Measurements from ENCODE around the gene RELN.

RELN gene

DNA sequence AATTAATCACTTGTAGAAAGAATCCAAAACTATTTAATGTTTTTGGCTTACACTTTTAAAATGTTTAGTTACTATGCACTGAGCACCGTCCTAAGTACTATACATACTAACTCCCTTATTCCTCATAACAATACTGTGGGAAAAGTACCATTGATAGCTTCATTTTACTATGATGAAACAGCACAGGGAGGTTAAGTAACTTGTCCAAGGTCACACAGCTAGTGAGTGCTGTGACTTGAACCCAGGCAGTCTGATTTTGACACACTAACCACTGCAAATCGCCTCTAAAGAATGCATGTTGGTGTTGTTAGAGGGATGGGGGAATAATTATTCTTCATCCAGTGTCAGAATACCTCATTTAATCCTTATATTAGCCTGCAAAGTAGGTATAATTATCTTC lies 1.9 kb upstream of the RELN start:
- no peak overlapping the region for H3K27ac ChIP-seq
- TF ChIP-seq ZFX (IDR thresholded peaks at IDR 0.05; ENCODE audit: borderline replicate concordance) = no peak
- TF ChIP-seq, protein P1, sequence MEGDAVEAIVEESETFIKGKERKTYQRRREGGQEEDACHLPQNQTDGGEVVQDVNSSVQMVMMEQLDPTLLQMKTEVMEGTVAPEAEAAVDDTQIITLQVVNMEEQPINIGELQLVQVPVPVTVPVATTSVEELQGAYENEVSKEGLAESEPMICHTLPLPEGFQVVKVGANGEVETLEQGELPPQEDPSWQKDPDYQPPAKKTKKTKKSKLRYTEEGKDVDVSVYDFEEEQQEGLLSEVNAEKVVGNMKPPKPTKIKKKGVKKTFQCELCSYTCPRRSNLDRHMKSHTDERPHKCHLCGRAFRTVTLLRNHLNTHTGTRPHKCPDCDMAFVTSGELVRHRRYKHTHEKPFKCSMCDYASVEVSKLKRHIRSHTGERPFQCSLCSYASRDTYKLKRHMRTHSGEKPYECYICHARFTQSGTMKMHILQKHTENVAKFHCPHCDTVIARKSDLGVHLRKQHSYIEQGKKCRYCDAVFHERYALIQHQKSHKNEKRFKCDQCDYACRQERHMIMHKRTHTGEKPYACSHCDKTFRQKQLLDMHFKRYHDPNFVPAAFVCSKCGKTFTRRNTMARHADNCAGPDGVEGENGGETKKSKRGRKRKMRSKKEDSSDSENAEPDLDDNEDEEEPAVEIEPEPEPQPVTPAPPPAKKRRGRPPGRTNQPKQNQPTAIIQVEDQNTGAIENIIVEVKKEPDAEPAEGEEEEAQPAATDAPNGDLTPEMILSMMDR (IDR thresholded peaks at IDR 0.05) = no peak

DNA sequence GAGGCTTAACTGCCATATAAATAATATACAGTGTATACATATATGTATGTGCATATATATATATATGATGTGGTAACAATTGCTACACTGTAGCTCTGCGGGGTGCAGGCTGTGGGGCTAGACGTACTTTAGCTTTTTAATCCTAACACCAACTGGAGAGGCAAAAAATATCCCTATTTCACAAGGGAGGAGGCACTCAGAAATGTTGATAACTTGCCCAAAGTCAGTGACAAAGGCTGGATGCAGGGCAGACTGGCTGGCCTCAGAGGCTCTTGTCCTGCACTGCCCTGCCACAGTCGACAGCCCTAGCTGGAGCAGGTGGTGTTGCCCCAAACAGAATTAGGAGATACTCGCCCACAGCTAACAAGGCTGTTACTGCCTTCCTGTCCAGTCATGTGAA lies 1.5 kb upstream of the RELN start:
- no peak for TF ChIP-seq ZFX (IDR thresholded peaks at IDR 0.05; ENCODE audit: borderline replicate concordance)
- TF ChIP-seq, protein P1 (IDR thresholded peaks at IDR 0.05) = no peak
- no peak overlapping the region for H3K27ac ChIP-seq

DNA sequence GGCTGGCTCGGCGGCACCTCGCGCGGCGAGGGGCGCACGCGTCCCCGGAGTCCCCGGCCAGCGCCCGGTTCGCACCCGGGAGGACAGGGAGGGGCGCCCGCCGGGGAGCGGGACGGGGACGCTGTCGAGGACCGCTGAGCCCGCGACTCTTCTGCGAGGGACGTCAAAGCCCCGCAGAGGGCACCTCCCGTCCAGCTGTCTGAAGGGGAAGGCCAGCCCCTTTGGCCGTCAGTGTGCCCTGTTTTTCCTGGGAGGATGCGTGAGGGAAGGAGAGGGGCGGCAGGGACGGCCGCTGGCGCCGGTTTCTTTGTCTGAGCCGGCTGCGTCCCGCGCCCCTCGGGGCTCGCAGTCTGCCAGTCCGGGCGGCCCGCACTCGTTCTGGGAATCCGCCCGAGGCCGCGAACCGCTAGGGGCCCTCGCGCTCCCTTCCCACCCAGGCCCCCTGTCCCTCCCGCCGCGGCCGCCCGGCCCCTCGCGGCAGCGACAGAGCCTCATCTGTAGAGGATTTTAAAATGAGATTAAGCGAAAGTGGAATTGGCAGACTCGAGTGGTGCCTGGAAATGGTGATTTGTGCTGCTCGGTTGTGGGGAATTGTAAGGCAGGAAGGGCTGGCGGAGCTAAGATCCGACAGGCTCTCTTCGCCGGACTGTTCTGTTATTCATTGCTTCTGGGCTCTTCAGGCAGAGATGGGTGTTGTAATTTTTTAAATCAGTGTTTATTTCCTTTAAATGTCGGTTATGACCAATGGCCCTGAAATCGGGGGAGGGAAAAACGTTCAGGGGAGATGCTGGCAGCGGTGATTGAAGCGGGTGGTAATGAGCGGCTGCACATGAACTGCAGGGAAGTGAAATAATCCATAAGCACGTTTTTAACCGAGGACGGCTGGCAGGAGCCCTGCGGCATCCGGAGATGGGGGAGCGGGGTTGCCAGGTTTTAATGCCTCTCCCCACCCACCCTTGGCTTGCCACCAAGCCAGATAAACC lies 618 bp upstream of the RELN start:
- H3K27ac ChIP-seq = no peak overlapping the region

DNA sequence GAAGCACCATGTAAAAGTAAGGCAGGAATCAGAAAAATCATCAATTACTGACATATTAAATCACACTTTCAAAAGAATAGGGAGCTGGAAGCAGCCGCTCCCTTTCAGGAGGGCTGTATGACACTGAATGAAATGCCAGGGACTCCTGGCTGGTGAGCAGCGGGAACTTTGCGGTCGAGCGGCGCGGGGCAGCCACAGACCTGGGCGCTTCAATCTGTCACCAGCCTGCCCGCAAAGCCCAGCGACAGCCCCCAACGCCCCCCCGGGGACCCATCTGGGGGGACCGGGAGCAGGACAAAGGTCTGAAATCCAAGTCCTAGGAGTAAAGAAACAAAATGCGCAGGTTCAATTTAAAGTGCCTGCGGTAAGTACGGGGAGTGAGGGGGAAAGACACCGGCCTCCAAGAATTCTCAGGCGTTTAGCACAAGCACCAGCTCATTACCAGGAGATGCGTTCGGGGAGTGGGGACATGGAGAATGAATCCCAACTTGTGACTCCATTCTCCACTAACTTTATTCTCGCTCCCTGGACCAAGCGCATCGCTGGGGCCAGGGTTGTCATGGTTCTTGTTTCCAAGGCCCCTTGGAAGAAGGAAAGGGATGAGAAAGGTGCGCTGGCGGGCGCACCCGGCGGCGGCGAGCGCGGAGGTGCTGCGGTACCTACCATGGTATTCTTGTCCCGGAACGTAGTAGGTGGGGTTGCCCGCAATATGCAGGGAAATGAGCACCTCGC lies 824 bp downstream of the RELN start:
- no peak overlapping the region for H3K27ac ChIP-seq
- TF ChIP-seq, protein P1 (IDR thresholded peaks at IDR 0.05) = no peak
- no peak for TF ChIP-seq ZFX (IDR thresholded peaks at IDR 0.05; ENCODE audit: borderline replicate concordance)

More for the DNA sequence above, 618 bp upstream of the RELN start:
- TF ChIP-seq ZFX (IDR thresholded peaks at IDR 0.05; ENCODE audit: borderline replicate concordance) = no peak
- TF ChIP-seq, protein P1 (IDR thresholded peaks at IDR 0.05) = peak; percentile 38

DNA sequence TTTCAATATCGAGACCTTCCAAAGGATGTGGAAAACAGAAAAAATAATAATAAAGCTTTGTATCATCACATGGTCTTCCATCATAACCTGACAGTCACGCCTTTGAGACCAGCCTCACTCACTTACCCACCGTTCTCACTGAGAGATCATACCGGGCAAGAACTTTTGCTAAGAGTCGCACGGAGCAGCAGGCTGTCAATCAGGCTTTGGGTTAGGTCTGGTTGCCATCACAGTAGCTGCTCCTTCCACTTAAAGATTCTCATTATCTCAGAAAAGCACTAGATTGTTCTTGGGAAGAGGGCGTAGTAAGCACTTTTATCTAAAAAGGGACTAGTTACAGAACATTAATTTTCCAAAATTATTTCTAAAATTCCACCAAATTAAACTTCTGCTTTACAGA lies 2.0 kb downstream of the RELN start:
- TF ChIP-seq ZFX (IDR thresholded peaks at IDR 0.05; ENCODE audit: borderline replicate concordance) = no peak
- TF ChIP-seq, protein P1 (IDR thresholded peaks at IDR 0.05) = no peak
- H3K27ac ChIP-seq = no peak overlapping the region

DNA sequence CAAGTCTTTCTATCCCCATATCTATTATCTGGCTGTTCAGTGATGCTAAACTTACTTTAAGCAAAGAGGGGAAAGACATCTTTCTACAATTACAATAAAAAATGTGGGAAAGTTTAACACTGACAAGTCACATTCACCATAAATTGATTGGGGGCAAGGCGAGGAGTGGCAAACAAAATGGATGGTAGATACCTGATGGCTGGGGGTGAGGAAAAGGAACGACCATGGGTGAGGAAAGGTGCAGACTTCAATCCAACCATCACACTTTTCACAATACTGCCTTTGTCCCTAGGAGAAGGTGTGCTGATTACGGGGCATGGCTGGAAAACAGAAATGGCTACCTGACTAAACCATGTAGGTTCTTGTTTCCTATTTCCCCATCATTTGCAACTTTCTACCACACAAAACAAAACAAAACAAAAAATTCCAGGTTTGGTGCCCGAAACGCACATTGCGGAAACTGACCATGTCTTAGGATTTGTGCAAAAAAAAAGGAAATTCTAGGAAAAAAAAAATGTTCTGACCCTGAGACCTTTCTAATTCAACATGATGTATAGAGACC lies 3.8 kb downstream of the RELN start:
- H3K27ac ChIP-seq = no peak overlapping the region
- TF ChIP-seq ZFX (IDR thresholded peaks at IDR 0.05; ENCODE audit: borderline replicate concordance) = no peak
- TF ChIP-seq, protein P1 (IDR thresholded peaks at IDR 0.05) = no peak

All from 22Rv1 (cell line).